Thyroid gland (tissue), 4 donors: ENCODE data around the gene GPC6. TPM values are rescaled to one million over a fixed set of nuclear protein-coding genes. Genes with fewer than 3 reads are reported as not detected.

Source experiments
- DNase-seq, 2 donors: peaks; one replicate each; pipeline ENCODE4 v3.0.0-alpha.2; 2019
- H3K27ac ChIP-seq, 3 donors: fragments of 200-600 bp; sonication (generic); 1 replicate in 2 of 3; 2 replicates in 1 of 3; pipeline ENCODE4 v1.5.1; 2016 to 2019; ENCODE audit warnings: mild to moderate bottlenecking in 1 of 3, moderate library complexity in 1 of 3
- H3K27me3 ChIP-seq: fragments of 200-600 bp; sonication (generic); one replicate; pipeline ENCODE4 v1.5.1; 2019
- H3K36me3 ChIP-seq, 2 donors: fragments of 200-600 bp; sonication (generic); one replicate each; pipeline ENCODE4 v1.5.1; 2016 to 2019
- H3K4me1 ChIP-seq, 2 donors: fragments of 200-600 bp; sonication (generic); one replicate each; pipeline ENCODE4 v1.5.1; 2017 to 2019
- H3K4me3 ChIP-seq, 3 donors: fragments of 200-600 bp; sonication (generic); replicated peaks in 1 of 3; 1 replicate in 2 of 3; 2 replicates in 1 of 3; pipeline ENCODE4 v1.5.1; 2016; ENCODE audit warnings: mild to moderate bottlenecking in 1 of 3
- H3K9me3 ChIP-seq: fragments of 200-600 bp; sonication (generic); one replicate; pipeline ENCODE4 v1.5.1; 2017
- CTCF ChIP-seq, 6 experiments: fragments of 200-600 bp in 3 of 6; fragments of 450-650 bp in 3 of 6; sonication (generic) in 3 of 6; IDR thresholded peaks; one replicate each; pipeline ENCODE4 v1.5.1; 2016 to 2019; ENCODE audit warnings: antibody characterized with exemption in 6 of 6, mild to moderate bottlenecking in 2 of 6, inconsistent platforms in 1 of 6, moderate library complexity in 1 of 6
- POLR2A ChIP-seq, 2 donors: fragments of 450-650 bp; IDR thresholded peaks; one replicate each; pipeline ENCODE4 v1.6.1; 2017; ENCODE audit warnings: antibody characterized with exemption in 2 of 2, mild to moderate bottlenecking in 2 of 2, moderate library complexity in 1 of 2
- WGBS, 2 donors: methylation state at CpG; one replicate each; pipeline ENCODE4 v1.1.5; 2017; 5-methylcytosine and 5-hydroxymethylcytosine counted together
- intact Hi-C: fragments of 100-400 bp; cut with DNase I; formaldehyde crosslinking; loops from one replicate; pipeline ENCODE4 v1.15.1; 2023
- total RNA-seq, 4 donors: library from RNA; depleted of rRNA; stranded (reverse); fragments of >200 nt; gene quantifications; one replicate each; pipeline ENCODE4 v1.2.3, GENCODE V29; 2016

GPC6 gene
- total RNA-seq, 4 donors from 2014 or later, result 2.8 to 13.4 (median 7.5) TPM

GRCh38 chr13:93413972-93414717, 187.5 kb downstream of the GPC6 start:
- WGBS, 2 donors, result 61 to 62% methylated on average over 8 of the region's 8 CpGs
- TF ChIP-seq POLR2A (IDR thresholded peaks at IDR 0.05) (no peak), CTCF (IDR thresholded peaks at IDR 0.05) (no peak)
- Histone ChIP-seq H3K4me1 (no peaks in the 10 kb centered on the region), H3K36me3 (no peaks in the 10 kb centered on the region), H3K9me3 (no peaks in the 10 kb centered on the region), H3K27ac (no peak overlapping the region), H3K4me3 (no peak overlapping the region), H3K27me3 (no peaks in the 10 kb centered on the region)
- intact Hi-C loops, result no loop called here
- no peak for DNase-seq

GRCh38 chr13:93416736-93417355, 190.2 kb downstream of the GPC6 start:
- TF ChIP-seq POLR2A (IDR thresholded peaks at IDR 0.05) (no peak), CTCF (IDR thresholded peaks at IDR 0.05) (no peak)
- Histone ChIP-seq H3K27me3 (no peaks in the 10 kb centered on the region), H3K36me3 (no peaks in the 10 kb centered on the region), H3K4me1 (no peaks in the 10 kb centered on the region), H3K9me3 (no peaks in the 10 kb centered on the region), H3K4me3 (no peak overlapping the region), H3K27ac (no peak overlapping the region)
- no peak for DNase-seq
- intact Hi-C loops, result no loop called here
- 42 to 66% methylated on average over 1 of the region's 1 CpG for WGBS, 2 donors

- WGBS, 2 donors, result 96% methylated on average over 8 of the region's 8 CpGs
- Histone ChIP-seq H3K4me1 (no peaks in the 10 kb centered on the region), H3K9me3 (no peaks in the 10 kb centered on the region), H3K27ac (no peak overlapping the region), H3K4me3 (no peak overlapping the region), H3K27me3 (no peaks in the 10 kb centered on the region), H3K36me3 (no peaks in the 10 kb centered on the region)
- intact Hi-C loops, result no loop called here
- DNase-seq, result no peak
- TF ChIP-seq POLR2A (IDR thresholded peaks at IDR 0.05), result no peak
- no peak for TF ChIP-seq CTCF (IDR thresholded peaks at IDR 0.05)
Observed at GRCh38 chr13:93418398-93418797, 191.8 kb downstream of the GPC6 start.

GRCh38 chr13:93420206-93420605, 193.6 kb downstream of the GPC6 start:
- Histone ChIP-seq H3K27me3 (no peaks in the 10 kb centered on the region), H3K27ac (no peak overlapping the region), H3K9me3 (no peaks in the 10 kb centered on the region), H3K36me3 (no peaks in the 10 kb centered on the region), H3K4me1 (peaks cover 0 to 1% of the 10 kb centered on the region in 2 donors), H3K4me3 (no peak overlapping the region)
- intact Hi-C loops, result no loop called here
- no peak for DNase-seq
- WGBS, 2 donors, result 40 to 54% methylated on average over 1 of the region's 1 CpG
- TF ChIP-seq CTCF (IDR thresholded peaks at IDR 0.05) (no peak), POLR2A (IDR thresholded peaks at IDR 0.05) (no peak)

- H3K27me3 ChIP-seq, result no peaks in the 10 kb centered on the region
- DNase-seq, result peak in 1 of 2 donors; percentile 3
- intact Hi-C loops, result no loop called here
- H3K9me3 ChIP-seq, result no peaks in the 10 kb centered on the region
- no peak overlapping the region for H3K4me3 ChIP-seq
- peaks cover 0 to 3% of the 10 kb centered on the region in 2 donors for H3K4me1 ChIP-seq
- H3K27ac ChIP-seq, result no peak overlapping the region
- TF ChIP-seq POLR2A (IDR thresholded peaks at IDR 0.05) (no peak), CTCF (IDR thresholded peaks at IDR 0.05) (no peak)
- no peaks in the 10 kb centered on the region for H3K36me3 ChIP-seq
- 66 to 73% methylated on average over 6 of the region's 6 CpGs for WGBS, 2 donors
Observed at GRCh38 chr13:93420887-93421286, 194.3 kb downstream of the GPC6 start.
